Fibroblast of villous mesenchyme (primary cell): Measurements from ENCODE around the gene DOCK2. TPM values are rescaled to one million over a fixed set of nuclear protein-coding genes. Genes with fewer than 3 reads are reported as not detected.

Source experiments
- DNase-seq: peaks from one replicate; pipeline ENCODE4 v3.0.0-alpha.2; 2010; ENCODE audit warnings: low read depth
- H3K4me3 ChIP-seq: 2 replicates; pipeline ENCODE4 v1.5.1; 2011; ENCODE audit warnings: low read depth, mild to moderate bottlenecking, low read length
- total RNA-seq: library from RNA; depleted of rRNA; stranded (reverse); fragments of >200 nt; gene quantifications from 2 replicates; pipeline ENCODE4 v1.2.3, GENCODE V29; 2012
- TF ChIP-seq, protein P1 (sequence below): IDR thresholded peaks from 2 replicates; pipeline ENCODE4 v1.5.1; 2012; ENCODE audit warnings: low read depth, mild to moderate bottlenecking, low read length; ENCODE audit not compliant: insufficient read depth

The DOCK2 gene
- total RNA-seq, 1 donor, result 7.3 TPM

DNA sequence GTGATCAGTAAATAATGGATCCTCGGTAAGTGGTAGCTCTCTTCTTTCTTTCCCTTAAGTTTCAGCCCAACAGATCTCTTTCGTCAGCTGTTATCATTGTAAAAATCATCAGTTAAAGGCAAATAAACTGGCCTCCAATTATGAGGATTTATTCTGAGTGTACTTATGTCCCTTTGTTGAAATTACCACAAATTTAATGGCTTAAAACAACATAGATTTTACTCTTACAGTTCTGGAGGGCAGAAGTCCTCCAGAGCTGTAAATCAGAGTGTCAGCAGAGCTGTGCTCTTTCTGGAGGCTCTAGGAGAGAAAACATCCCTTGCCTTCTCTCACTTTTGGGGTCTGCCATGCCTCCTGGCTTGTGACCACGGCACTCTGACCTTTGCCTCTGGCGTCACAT, 238.7 kb downstream of the DOCK2 start:
- TF ChIP-seq, protein P1, sequence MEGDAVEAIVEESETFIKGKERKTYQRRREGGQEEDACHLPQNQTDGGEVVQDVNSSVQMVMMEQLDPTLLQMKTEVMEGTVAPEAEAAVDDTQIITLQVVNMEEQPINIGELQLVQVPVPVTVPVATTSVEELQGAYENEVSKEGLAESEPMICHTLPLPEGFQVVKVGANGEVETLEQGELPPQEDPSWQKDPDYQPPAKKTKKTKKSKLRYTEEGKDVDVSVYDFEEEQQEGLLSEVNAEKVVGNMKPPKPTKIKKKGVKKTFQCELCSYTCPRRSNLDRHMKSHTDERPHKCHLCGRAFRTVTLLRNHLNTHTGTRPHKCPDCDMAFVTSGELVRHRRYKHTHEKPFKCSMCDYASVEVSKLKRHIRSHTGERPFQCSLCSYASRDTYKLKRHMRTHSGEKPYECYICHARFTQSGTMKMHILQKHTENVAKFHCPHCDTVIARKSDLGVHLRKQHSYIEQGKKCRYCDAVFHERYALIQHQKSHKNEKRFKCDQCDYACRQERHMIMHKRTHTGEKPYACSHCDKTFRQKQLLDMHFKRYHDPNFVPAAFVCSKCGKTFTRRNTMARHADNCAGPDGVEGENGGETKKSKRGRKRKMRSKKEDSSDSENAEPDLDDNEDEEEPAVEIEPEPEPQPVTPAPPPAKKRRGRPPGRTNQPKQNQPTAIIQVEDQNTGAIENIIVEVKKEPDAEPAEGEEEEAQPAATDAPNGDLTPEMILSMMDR, result no peak
- DNase-seq, result no peak
- no peak overlapping the region for H3K4me3 ChIP-seq

DNA sequence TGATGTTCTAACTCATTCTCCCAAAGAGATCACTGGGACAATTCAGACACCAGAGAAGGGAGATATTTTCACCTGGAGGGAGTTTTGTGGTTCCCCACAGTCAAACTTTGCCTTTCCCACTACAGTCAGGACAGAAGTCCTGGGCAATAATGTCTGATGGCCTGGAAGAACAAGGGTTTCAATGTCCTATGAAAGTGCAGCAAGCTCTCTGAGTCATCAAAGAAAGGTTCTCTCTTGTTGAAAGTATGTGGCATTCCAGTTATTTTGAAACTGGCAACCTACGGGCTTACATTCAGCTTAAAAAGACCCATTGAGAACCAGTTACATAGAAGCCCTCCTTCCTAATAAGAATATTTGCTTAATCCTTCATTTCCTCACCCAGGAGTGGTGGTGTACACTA, 239.3 kb downstream of the DOCK2 start:
- TF ChIP-seq, protein P1, result no peak
- peak; percentile 41 for DNase-seq
- H3K4me3 ChIP-seq, result no peak overlapping the region

DNA sequence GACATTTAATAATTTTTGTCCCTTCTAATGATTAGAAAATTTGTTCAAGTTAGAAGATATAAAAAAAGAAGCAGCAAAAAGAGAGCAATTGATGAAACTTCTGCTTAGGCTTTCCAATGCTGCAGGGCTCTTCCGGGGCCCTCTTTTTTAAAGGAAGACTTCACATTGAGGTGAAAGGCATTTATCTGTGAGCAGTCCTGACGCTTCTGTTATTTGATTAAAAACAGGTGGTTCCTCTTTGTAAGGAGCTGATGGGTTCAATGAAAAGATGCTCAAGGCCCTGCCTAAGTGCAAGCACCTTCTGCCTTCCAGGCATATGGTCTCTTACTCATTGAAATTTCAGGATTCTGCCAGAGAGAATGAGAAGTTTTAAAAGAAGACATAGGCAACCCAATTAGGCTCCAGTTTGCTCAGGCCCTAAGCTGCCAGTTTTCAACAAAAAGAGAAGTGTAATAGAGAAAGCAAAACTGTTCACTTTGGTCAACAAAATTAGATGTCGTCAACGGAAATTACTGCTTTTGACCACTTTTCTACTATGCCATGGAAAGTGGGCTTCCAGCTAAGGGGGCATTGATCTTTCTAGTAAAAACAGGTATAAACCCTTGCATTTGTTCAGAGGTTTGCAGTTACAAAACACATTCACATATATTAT, 243.1 kb downstream of the DOCK2 start:
- TF ChIP-seq, protein P1, result no peak
- H3K4me3 ChIP-seq, result no peak overlapping the region
- no peak for DNase-seq

DNA sequence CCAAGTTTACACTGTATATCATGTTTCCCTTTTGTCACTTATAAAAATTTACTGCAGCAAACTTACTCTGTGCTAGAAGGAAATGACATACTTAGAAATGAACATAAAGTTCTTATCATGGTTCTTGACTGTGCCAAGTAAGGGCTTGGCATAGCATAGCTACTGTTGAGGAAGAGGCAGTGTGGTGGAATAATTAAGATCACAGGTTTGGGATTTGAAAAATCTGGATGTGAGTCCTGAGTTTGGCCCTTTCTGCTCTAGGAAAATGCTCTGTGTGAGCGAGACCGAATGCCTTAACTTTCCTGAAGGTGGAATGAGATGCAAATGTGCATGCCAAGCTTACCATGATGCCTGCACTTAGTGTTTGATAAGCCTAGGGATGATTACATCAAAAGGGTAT, 243.7 kb downstream of the DOCK2 start:
- TF ChIP-seq, protein P1, result no peak
- no peak for DNase-seq
- H3K4me3 ChIP-seq, result no peak overlapping the region

DNA sequence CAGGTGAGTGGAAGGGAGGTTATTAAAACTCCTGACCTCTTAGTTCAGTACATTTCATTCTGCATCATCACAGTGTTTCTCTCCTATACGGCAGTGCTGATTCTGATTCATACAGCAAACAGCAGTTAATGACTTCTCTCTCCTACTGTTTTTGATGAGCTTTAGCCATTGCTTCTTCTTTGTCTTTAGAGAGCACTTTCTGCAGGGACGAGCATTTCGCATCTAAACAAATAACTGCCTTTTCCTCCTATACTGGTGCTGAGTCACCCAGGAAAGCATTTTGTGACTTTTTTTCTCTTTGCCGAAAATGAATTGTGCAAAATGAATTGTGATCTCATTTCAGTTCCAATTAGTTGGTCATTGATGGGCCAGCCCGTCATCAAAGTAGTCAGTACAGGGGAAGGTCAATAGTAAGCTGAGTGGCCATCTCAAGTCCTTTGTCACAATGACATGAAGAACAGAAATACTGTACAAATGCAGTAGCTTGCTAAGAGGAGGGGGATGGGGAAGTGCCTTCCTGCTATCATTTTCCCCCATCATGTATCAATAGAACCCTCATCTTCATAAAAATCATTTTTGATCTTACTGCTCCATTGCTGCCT, 244.7 kb downstream of the DOCK2 start:
- H3K4me3 ChIP-seq, result no peak overlapping the region
- TF ChIP-seq, protein P1, result no peak
- no peak for DNase-seq

DNA sequence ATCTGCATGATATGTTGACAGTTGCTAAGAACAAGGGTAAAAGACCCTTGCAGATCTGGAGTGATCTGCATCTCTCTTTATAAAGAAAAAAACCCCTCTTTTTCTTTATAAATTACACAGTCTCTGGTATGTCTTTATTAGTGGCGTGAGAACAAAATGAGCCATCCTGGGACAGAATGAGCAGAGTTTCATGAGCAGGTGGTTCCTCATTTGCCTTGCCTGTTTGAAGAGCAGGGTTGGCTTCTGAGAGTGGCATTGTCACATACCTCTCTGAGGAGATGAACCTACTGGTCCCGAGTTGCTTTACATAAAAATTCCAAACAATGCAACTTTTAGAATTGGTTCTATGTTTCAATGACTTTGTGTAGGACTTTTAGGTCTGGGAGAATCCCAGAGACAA, 249.0 kb downstream of the DOCK2 start:
- DNase-seq, result no peak
- TF ChIP-seq, protein P1, result no peak

More for the DNA sequence above, 249.0 kb downstream of the DOCK2 start:
- H3K4me3 ChIP-seq, result no peak overlapping the region
